CD4-positive, alpha-beta memory T cell (primary cell): Measurements from ENCODE around the gene UBASH3A. TPM values are rescaled to one million over a fixed set of nuclear protein-coding genes. Genes with fewer than 3 reads are reported as not detected.

Source experiments
- CTCF ChIA-PET: fragments of 350-600 bp; sonication (Branson Sonifier 250); formaldehyde crosslinking; loops from one replicate; lab custom pipeline; 2021; ENCODE audit warnings: inconsistent platforms; ENCODE audit not compliant: partially characterized antibody; lab: Charles Lee
- POLR2A ChIA-PET: fragments of 350-600 bp; sonication (Branson Sonifier 250); formaldehyde crosslinking; loops from one replicate; lab custom pipeline; 2021; ENCODE audit not compliant: partially characterized antibody; lab: Charles Lee
- DNase-seq, 5 donors: peaks; one replicate each; pipeline versions ENCODE4 v3.0.0 to v3.0.0-alpha.2; 2020 to 2022; ENCODE audit warnings: mixed read lengths in 1 of 5
- H3K27ac ChIP-seq: one replicate; pipeline ENCODE4 v1.7.0; 2013; ENCODE audit warnings: low read depth, low read length
- H3K27me3 ChIP-seq: 2 replicates; pipeline ENCODE4 v1.7.0; 2013; ENCODE audit warnings: mild to moderate bottlenecking, low read length, moderate library complexity; ENCODE audit not compliant: insufficient read depth
- H3K36me3 ChIP-seq: 2 replicates; pipeline ENCODE4 v1.7.0; 2013; ENCODE audit warnings: mild to moderate bottlenecking, low read length, moderate library complexity; ENCODE audit not compliant: insufficient read depth
- H3K4me1 ChIP-seq: 2 replicates; pipeline ENCODE4 v1.7.0; 2013; ENCODE audit warnings: mild to moderate bottlenecking, low read length, moderate library complexity; ENCODE audit not compliant: insufficient read depth
- H3K4me3 ChIP-seq, 2 donors: one replicate each; pipeline ENCODE4 v1.7.0; 2013; ENCODE audit warnings: low read length in 2 of 2, mild to moderate bottlenecking in 1 of 2
- H3K9me3 ChIP-seq, 2 donors: one replicate each; pipeline ENCODE4 v1.7.0; 2013; ENCODE audit warnings: low read length in 2 of 2, control low read depth in 1 of 2; ENCODE audit not compliant: control insufficient read depth in 1 of 2
- H3K27ac Mint-ChIP-seq, 7 donors: one replicate each; pipeline ENCODE4 v1.8.0; 2020 to 2021; ENCODE audit warnings: mixed read lengths in 7 of 7, mild to moderate bottlenecking in 6 of 7, inconsistent platforms in 3 of 7, moderate library complexity in 3 of 7
- H3K27me3 Mint-ChIP-seq, 2 donors: one replicate each; pipeline ENCODE4 v1.8.0; 2020 to 2021; ENCODE audit warnings: mixed read lengths in 2 of 2
- H3K36me3 Mint-ChIP-seq, 2 donors: one replicate each; pipeline ENCODE4 v1.8.0; 2020 to 2021; ENCODE audit warnings: mixed read lengths in 2 of 2, inconsistent platforms in 1 of 2, mild to moderate bottlenecking in 1 of 2
- H3K4me1 Mint-ChIP-seq, 4 donors: one replicate each; pipeline ENCODE4 v1.8.0; 2020 to 2021; ENCODE audit warnings: mixed read lengths in 4 of 4, mild to moderate bottlenecking in 1 of 4
- H3K4me3 Mint-ChIP-seq, 8 donors: one replicate each; pipeline ENCODE4 v1.8.0; 2020 to 2021; ENCODE audit warnings: mixed read lengths in 8 of 8, mild to moderate bottlenecking in 7 of 8, moderate library complexity in 6 of 8, inconsistent platforms in 3 of 8
- H3K9me3 Mint-ChIP-seq, 8 donors: one replicate each; pipeline ENCODE4 v1.8.0; 2020 to 2021; ENCODE audit warnings: mixed read lengths in 8 of 8, mild to moderate bottlenecking in 5 of 8, inconsistent platforms in 3 of 8, moderate library complexity in 1 of 8
- intact Hi-C: fragments of 100-400 bp; cut with micrococcal nuclease; formaldehyde crosslinking; loops from one replicate; pipeline ENCODE4 v1.15.1; 2023
- polyA plus RNA-seq, 2 donors: library from polyadenylated mRNA; unstranded; fragments of 300-500 nt; fragmentation: Illumina TruSeq; gene quantifications; one replicate each; pipeline ENCODE4 v1.2.3, GENCODE V29; 2021
- total RNA-seq, 2 experiments: library from RNA; stranded (reverse); gene quantifications; one replicate each; pipeline ENCODE4 v1.2.3, GENCODE V29; 2021

Gene UBASH3A
- total and polyA plus RNA-seq, 4 experiments from 2014 or later = 43.1 to 93.6 (median 68.7) TPM

- Histone ChIP-seq H3K4me1 (peaks cover 84% of the 10 kb centered on the region), H3K27ac (peak overlapping the region; percentile 71), H3K9me3 (no peaks in the 10 kb centered on the region), H3K27me3 (no peaks in the 10 kb centered on the region), H3K36me3 (peaks cover 61% of the 10 kb centered on the region), H3K4me3 (peak overlapping the region in 1 of 2 donors; percentile 8)
- Mint-ChIP-seq H3K9me3 (no peaks in the 10 kb centered on the region), H3K36me3 (peaks cover 67 to 82% of the 10 kb centered on the region in 2 donors), H3K4me3 (peak overlapping the region; percentile 66 to 91 (median 78)), H3K27ac (peak overlapping the region; percentile 67 to 96 (median 93)), H3K4me1 (peaks cover 70 to 90% (median 82%) of the 10 kb centered on the region in 4 donors), H3K27me3 (no peaks in the 10 kb centered on the region)
- intact Hi-C loops = loop anchor here (2.0 kb wide), 2 partner anchors 17 to 43 kb away; no protein-coding TSS in a partner anchor
- no peak for DNase-seq
- CTCF ChIA-PET = interaction anchor here (1.5 to 4.0 kb wide), 6 partner anchors 20 to 86 kb away, joined by 4 to 27 read pairs (median 8); partner anchors contain the start of gene UBASH3A
- POLR2A ChIA-PET = interaction anchor here (0.7 to 23.2 kb wide), 16 partner anchors 9 to 242 kb away, joined by 3 to 604 read pairs (median 4); partner anchors contain the start of gene UBASH3A
These were observed 20.0 kb downstream of the UBASH3A start for GRCh38 chr21:42423685-42424084.

GRCh38 chr21:42424914-42425541, 21.3 kb downstream of the UBASH3A start:
- CTCF ChIA-PET = interaction anchor here (1.1 to 3.2 kb wide), 7 partner anchors 21 to 88 kb away, joined by 3 to 27 read pairs (median 4); partner anchors contain the start of gene UBASH3A
- Mint-ChIP-seq H3K4me1 (peaks cover 64 to 81% (median 74%) of the 10 kb centered on the region in 4 donors), H3K9me3 (no peaks in the 10 kb centered on the region), H3K36me3 (peaks cover 66 to 81% of the 10 kb centered on the region in 2 donors), H3K27ac (peak overlapping the region; percentile 67 to 96 (median 93)), H3K27me3 (no peaks in the 10 kb centered on the region), H3K4me3 (peak overlapping the region; percentile 57 to 91 (median 78))
- Histone ChIP-seq H3K4me1 (peaks cover 84% of the 10 kb centered on the region), H3K36me3 (peaks cover 61% of the 10 kb centered on the region), H3K9me3 (no peaks in the 10 kb centered on the region), H3K27me3 (no peaks in the 10 kb centered on the region), H3K27ac (peak overlapping the region; percentile 71), H3K4me3 (peak overlapping the region; percentile 5 to 39)
- intact Hi-C loops = loop anchor here (1.0 to 5.0 kb wide), 6 partner anchors 10 to 87 kb away; no protein-coding TSS in a partner anchor
- peak; percentile 87 to 92 (median 89) for DNase-seq
- POLR2A ChIA-PET = interaction anchor here (1.0 to 23.2 kb wide), 15 partner anchors 8 to 237 kb away, joined by 3 to 604 read pairs (median 4); partner anchors contain the start of gene UBASH3A

GRCh38 chr21:42425591-42425990, 21.9 kb downstream of the UBASH3A start:
- Histone ChIP-seq H3K4me3 (peak overlapping the region in 1 of 2 donors; percentile 39), H3K27ac (peak overlapping the region; percentile 71), H3K4me1 (peaks cover 79% of the 10 kb centered on the region), H3K36me3 (peaks cover 67% of the 10 kb centered on the region), H3K27me3 (no peaks in the 10 kb centered on the region), H3K9me3 (no peaks in the 10 kb centered on the region)
- peak in 1 of 5 donors; percentile 67 for DNase-seq
- Mint-ChIP-seq H3K4me3 (peak overlapping the region; percentile 57 to 91 (median 78)), H3K27me3 (no peaks in the 10 kb centered on the region), H3K36me3 (peaks cover 64 to 76% of the 10 kb centered on the region in 2 donors), H3K4me1 (peaks cover 62 to 77% (median 70%) of the 10 kb centered on the region in 4 donors), H3K9me3 (no peaks in the 10 kb centered on the region), H3K27ac (peak overlapping the region; percentile 67 to 96 (median 93))
- ChIA-PET POLR2A (interaction anchor here (1.0 to 23.2 kb wide), 14 partner anchors 8 to 237 kb away, joined by 3 to 604 read pairs (median 4); partner anchors contain the start of gene UBASH3A), CTCF (interaction anchor here (1.1 to 3.2 kb wide), 5 partner anchors 21 to 89 kb away, joined by 3 to 27 read pairs (median 4); partner anchors contain the start of gene UBASH3A)
- intact Hi-C loops = loop anchor here (1.0 to 5.0 kb wide), 6 partner anchors 10 to 87 kb away; no protein-coding TSS in a partner anchor

DNA sequence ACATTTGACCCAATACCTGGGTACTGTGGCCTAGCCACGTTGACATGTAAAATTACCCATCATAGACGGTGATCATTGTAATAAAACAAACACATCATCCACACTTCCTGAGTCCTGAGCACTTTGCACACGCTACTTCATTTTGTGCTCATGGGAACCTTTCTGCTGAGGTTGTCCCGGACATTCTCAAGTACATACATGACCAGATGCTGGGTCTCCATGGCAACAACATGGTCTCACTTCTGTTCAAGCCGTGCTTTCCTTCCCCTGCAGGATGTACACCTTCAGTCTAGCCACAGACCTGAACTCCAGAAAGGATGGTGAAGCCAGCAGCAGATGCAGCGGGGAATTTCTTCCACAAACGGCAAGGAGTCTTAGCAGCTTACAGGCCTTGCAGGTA, 22.7 kb downstream of the UBASH3A start:
- no peaks in the 10 kb centered on the region for H3K27me3 Mint-ChIP-seq
- H3K4me1 Mint-ChIP-seq = peaks cover 53 to 69% (median 62%) of the 10 kb centered on the region in 4 donors
- Histone ChIP-seq H3K9me3 (no peaks in the 10 kb centered on the region), H3K27ac (peak overlapping the region; percentile 71), H3K27me3 (no peaks in the 10 kb centered on the region), H3K4me3 (no peak overlapping the region), H3K4me1 (peaks cover 71% of the 10 kb centered on the region), H3K36me3 (peaks cover 68% of the 10 kb centered on the region)
- no peak for DNase-seq
- peak overlapping the region in 5 of 7 donors; percentile 8 to 96 (median 79) for H3K27ac Mint-ChIP-seq
- CTCF ChIA-PET = interaction anchor here (1.4 to 2.7 kb wide), 3 partner anchors 10 to 90 kb away, joined by 4 to 10 read pairs (median 5); no protein-coding TSS in a partner anchor
- H3K4me3 Mint-ChIP-seq = peak overlapping the region in 6 of 8 donors; percentile 25 to 62 (median 44)
- no peaks in the 10 kb centered on the region for H3K9me3 Mint-ChIP-seq
- H3K36me3 Mint-ChIP-seq = peaks cover 63 to 73% of the 10 kb centered on the region in 2 donors
- POLR2A ChIA-PET = interaction anchor here (1.7 to 23.2 kb wide), 5 partner anchors 13 to 22 kb away, joined by 4 to 604 read pairs (median 7); partner anchors contain the start of gene UBASH3A
- intact Hi-C loops = loop anchor here (5.0 kb wide), 1 partner anchor 34 kb away; no protein-coding TSS in a partner anchor

DNA sequence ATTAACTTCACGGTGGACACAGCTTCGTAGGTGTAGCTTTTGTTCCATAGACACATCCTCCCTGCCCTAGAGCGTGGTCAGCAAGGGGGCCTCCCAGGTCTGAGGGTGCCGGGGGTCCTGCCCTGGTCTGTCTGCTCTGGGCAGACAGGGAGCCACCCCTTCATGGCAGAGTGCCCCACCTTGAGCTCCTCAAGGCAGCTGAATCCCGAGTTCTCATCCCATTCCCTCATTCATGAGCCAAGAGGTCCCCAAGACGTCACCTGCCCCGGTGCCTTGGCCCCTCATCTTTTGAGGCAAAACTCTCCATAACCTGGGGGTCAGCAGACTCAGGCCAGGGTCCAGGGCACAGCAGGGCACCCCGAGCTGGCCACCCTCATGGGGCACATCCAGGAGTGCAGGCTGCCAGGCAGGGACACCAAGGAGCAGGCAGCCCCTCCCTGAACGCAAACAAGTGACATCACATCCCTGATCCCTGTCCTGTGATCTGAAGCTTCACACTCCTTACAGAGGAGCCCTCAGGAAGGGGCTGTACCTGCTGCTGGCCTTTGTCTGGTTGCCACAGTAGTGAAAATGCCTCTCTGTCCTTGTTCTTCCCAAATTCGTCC, 23.3 kb downstream of the UBASH3A start:
- Histone ChIP-seq H3K27me3 (no peaks in the 10 kb centered on the region), H3K36me3 (peaks cover 70% of the 10 kb centered on the region), H3K9me3 (no peaks in the 10 kb centered on the region), H3K4me3 (no peak overlapping the region), H3K4me1 (peaks cover 65% of the 10 kb centered on the region), H3K27ac (no peak overlapping the region)
- no peak for DNase-seq
- intact Hi-C loops = loop anchor here (5.0 kb wide), 1 partner anchor 35 kb away; no protein-coding TSS in a partner anchor
- Mint-ChIP-seq H3K36me3 (peaks cover 63 to 72% of the 10 kb centered on the region in 2 donors), H3K4me3 (peak overlapping the region in 2 of 8 donors; percentile 24 to 64), H3K27ac (peak overlapping the region in 2 of 7 donors; percentile 53 to 74), H3K4me1 (peaks cover 49 to 66% (median 58%) of the 10 kb centered on the region in 4 donors), H3K9me3 (no peaks in the 10 kb centered on the region), H3K27me3 (no peaks in the 10 kb centered on the region)
- CTCF ChIA-PET = interaction anchor here (0.5 to 2.7 kb wide), 3 partner anchors 9 to 90 kb away, joined by 3 to 10 read pairs (median 5); no protein-coding TSS in a partner anchor
- POLR2A ChIA-PET = interaction anchor here (1.7 to 23.2 kb wide), 4 partner anchors 12 to 20 kb away, joined by 4 to 604 read pairs (median 10); partner anchors contain the start of gene UBASH3A

GRCh38 chr21:42427809-42428419, 24.2 kb downstream of the UBASH3A start:
- ChIA-PET CTCF (interaction anchor here (0.7 to 2.7 kb wide), 6 partner anchors 8 to 169 kb away, joined by 3 to 13 read pairs (median 4); no protein-coding TSS in a partner anchor), POLR2A (interaction anchor here (1.3 to 23.2 kb wide), 3 partner anchors 17 to 61 kb away, joined by 3 to 604 read pairs (median 4); partner anchors contain the start of gene UBASH3A)
- intact Hi-C loops = loop anchor here (5.0 kb wide), 1 partner anchor 36 kb away; no protein-coding TSS in a partner anchor
- H3K27me3 Mint-ChIP-seq = no peaks in the 10 kb centered on the region
- no peak overlapping the region for H3K4me3 ChIP-seq
- no peak overlapping the region for H3K27ac Mint-ChIP-seq
- peaks cover 56% of the 10 kb centered on the region for H3K4me1 ChIP-seq
- H3K27me3 ChIP-seq = no peaks in the 10 kb centered on the region
- H3K36me3 ChIP-seq = peaks cover 79% of the 10 kb centered on the region
- H3K36me3 Mint-ChIP-seq = peaks cover 69 to 75% of the 10 kb centered on the region in 2 donors
- H3K9me3 Mint-ChIP-seq = no peaks in the 10 kb centered on the region
- no peak overlapping the region for H3K4me3 Mint-ChIP-seq
- peaks cover 43 to 64% (median 54%) of the 10 kb centered on the region in 4 donors for H3K4me1 Mint-ChIP-seq
- no peak for DNase-seq
- no peak overlapping the region for H3K27ac ChIP-seq
- H3K9me3 ChIP-seq = no peaks in the 10 kb centered on the region
